Measurements from ENCODE around the gene KIFBP.
"Not testable (repeated sequence)": the region's sequence is repeated elsewhere in the genome, so short reads cannot be mapped to it uniquely, and the experiment has no call there.

Gene KIFBP, protein sequence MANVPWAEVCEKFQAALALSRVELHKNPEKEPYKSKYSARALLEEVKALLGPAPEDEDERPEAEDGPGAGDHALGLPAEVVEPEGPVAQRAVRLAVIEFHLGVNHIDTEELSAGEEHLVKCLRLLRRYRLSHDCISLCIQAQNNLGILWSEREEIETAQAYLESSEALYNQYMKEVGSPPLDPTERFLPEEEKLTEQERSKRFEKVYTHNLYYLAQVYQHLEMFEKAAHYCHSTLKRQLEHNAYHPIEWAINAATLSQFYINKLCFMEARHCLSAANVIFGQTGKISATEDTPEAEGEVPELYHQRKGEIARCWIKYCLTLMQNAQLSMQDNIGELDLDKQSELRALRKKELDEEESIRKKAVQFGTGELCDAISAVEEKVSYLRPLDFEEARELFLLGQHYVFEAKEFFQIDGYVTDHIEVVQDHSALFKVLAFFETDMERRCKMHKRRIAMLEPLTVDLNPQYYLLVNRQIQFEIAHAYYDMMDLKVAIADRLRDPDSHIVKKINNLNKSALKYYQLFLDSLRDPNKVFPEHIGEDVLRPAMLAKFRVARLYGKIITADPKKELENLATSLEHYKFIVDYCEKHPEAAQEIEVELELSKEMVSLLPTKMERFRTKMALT

GRCh38 chr10:68988530-68989316 is at the start of gene KIFBP:
TSS of gene KIFBP (plus strand) at chr10:68988803. CDS start at chr10:68988833, 30 bp downstream.
- DNase-seq (ENCODE audit: low spot score) = peak; percentile 97

DNA sequence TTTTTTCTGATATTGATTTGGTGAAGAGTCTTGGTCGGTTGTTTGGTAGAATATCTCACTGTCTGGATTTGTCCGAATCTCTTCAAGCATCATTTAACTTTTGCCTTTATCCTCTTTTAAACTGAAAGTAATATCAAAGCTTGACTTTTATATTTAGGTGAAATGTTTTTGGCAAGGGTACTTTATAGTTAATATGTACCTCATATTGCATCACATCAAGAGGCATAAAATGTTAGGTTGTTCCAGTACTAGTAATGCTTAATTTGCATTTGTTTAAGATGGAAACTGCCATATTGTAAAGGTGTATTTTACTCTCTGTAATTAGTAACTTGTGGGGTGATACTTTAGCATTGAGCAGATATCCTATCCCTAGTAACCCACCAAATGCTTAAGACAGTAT is 49.7 kb upstream of the KIFBP start:
- DNase-seq (ENCODE audit: low spot score) = no peak

- not testable (repeated sequence) for DNase-seq (ENCODE audit: low spot score)
Measured at GRCh38 chr10:68940917-68941316, 47.7 kb upstream of the KIFBP start.

- no peak for DNase-seq (ENCODE audit: low spot score)
Measured at GRCh38 chr10:68950598-68950997, 38.0 kb upstream of the KIFBP start.

- DNase-seq (ENCODE audit: low spot score) = no peak
Measured at GRCh38 chr10:68954904-68955303, 33.7 kb upstream of the KIFBP start.

- peak; percentile 11 for DNase-seq (ENCODE audit: low spot score)
Measured at GRCh38 chr10:68955355-68955831, 33.2 kb upstream of the KIFBP start.

- DNase-seq (ENCODE audit: low spot score) = peak; percentile 97
Measured at GRCh38 chr10:68955832-68956532, 32.6 kb upstream of the KIFBP start, which contains the start of gene DDX21. TSS of gene DDX21 (plus strand) at chr10:68956170. CDS start at chr10:68956226, 56 bp downstream.

DNA sequence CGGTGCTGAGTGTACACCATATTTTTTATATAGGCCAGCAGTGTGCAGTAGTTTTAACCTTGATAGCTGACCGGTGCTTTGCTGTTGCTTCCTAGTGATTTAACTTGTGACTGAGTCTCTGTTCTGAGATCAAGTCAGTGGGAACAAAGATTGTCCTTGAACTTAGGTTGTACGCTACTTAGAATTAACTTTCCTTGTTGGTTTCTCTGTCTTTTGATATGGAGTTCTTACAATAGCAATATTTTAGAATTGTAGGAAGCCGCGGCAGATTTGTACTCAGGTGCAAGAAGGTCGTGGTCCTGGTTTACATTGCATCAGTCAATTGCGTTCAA is 31.4 kb upstream of the KIFBP start:
- DNase-seq (ENCODE audit: low spot score) = no peak

- no peak for DNase-seq (ENCODE audit: low spot score)
Measured at GRCh38 chr10:68957654-68958053, 30.9 kb upstream of the KIFBP start.

GRCh38 chr10:68959695-68960527 is 28.7 kb upstream of the KIFBP start:
- no peak for DNase-seq (ENCODE audit: low spot score)

DNA sequence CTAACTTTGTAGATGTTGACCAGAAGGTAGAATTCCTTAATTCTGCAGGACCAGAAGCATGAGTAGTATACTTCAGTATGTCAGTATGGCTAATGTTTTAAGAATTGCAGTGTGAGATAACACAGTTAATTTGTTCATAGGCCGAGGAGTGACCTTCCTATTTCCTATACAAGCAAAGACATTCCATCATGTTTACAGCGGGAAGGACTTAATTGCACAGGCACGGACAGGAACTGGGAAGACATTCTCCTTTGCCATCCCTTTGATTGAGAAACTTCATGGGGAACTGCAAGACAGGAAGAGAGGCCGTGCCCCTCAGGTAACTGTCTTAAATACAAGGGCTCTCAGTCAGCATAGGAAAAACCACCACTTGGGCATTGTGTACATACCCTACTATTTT is 25.5 kb upstream of the KIFBP start:
- no peak for DNase-seq (ENCODE audit: low spot score)

GRCh38 chr10:68973975-68974374 is 14.6 kb upstream of the KIFBP start:
- DNase-seq (ENCODE audit: low spot score) = no peak

DNA sequence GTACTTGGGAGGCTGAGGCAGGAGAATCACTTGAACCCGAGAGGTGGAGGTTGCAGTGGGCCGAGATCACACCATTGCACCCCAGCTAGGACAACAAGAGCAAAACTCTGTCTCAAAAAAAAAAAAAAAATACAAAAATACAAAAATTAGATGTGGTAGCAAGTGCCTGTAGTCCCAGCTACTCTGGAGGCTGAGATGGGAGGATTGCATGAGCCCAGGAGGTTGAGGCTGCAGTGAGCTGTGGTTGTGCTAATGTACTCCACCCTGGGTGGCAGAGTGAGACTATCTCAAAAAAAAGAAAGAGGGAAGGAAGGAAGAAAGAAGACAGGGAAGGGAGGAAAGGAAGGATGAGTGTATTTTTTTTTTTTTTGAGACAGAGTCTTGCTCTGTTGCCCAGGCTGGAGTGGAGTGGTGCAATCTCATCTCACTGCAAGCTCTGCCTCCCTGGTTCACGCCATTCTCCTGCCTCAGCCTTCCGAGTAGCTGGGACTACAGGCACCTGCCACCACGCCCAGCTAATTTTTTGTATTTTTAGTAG is 12.6 kb upstream of the KIFBP start:
- DNase-seq (ENCODE audit: low spot score) = not testable (repeated sequence)

DNA sequence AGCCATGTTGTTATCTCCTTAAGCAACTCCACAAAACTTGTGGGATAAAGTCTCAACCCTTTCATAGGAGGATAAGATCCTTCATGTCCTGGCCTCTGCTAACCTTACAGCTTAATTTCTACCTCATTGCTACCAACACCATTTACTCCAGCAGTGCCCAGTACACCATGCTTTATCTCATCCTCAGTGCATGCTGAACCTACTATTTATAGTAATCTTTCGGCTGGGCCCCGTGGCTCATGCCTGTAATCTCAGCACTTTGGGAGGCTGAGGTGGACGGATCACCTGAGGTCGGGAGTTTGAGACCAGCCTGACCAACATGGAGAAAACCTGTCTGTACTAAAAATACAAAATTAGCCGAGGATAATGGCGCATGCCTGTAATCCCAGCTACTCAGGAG is 8.9 kb upstream of the KIFBP start:
- DNase-seq (ENCODE audit: low spot score) = not testable (repeated sequence)

DNA sequence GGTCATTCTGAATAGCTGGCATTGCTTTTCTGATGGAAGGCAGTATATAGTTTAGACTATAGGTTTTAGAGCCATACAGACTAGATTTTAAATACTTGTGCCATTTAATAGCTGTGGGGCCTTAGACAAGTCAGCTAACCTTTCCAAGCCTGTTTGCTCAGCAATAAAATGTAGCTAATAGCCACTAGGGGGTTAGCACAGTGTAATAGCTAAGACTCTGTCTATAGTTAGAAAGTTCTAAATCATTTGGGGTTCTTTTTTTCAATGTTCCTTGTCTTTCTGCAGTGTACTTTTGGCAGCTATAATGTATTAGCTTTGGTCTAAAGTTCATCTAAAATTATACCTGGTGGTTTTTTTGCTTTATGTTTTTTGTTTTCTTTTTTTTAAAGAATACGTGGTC is 7.5 kb upstream of the KIFBP start:
- DNase-seq (ENCODE audit: low spot score) = no peak

DNA sequence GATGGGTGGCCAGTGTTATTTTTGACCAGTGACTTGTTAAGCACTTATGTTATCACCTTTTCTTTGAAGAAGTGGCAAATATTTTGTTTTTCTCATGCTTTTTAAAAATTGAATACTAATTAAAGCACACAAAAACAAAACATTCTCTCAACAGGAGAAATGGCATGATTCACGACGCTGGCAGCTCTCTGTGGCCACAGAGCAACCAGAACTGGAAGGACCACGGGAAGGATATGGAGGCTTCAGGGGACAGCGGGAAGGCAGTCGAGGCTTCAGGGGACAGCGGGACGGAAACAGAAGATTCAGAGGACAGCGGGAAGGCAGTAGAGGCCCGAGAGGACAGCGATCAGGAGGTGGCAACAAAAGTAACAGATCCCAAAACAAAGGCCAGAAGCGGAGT is 6.2 kb upstream of the KIFBP start:
- DNase-seq (ENCODE audit: low spot score) = no peak

- DNase-seq (ENCODE audit: low spot score) = no peak
Measured at GRCh38 chr10:68987611-68988010, 992 bp upstream of the KIFBP start.

- DNase-seq (ENCODE audit: low spot score) = no peak
Measured at GRCh38 chr10:68989317-68989990, 851 bp downstream of the KIFBP start.

GRCh38 chr10:68992636-68993440 is 4.2 kb downstream of the KIFBP start:
- peak; percentile 86 for DNase-seq (ENCODE audit: low spot score)

All from AG20443 (cell line).